SK-N-SH (cell line): ENCODE measurements around the gene PRLH. TPM values are rescaled to one million over a fixed set of nuclear protein-coding genes. Genes with fewer than 3 reads are reported as not detected.

Source experiments
- CTCF ChIA-PET: fragments of 300-600, 350-600 bp; formaldehyde crosslinking; extraction: SDS; loops from one replicate; lab custom pipeline; 2021; lab: Yijun Ruan, JAX
- POLR2A ChIA-PET: fragments of 350-600 bp; sonication (Branson Sonifier 250); formaldehyde crosslinking; extraction: SDS; loops from one replicate; lab custom pipeline; 2020; ENCODE audit warnings: antibody characterized with exemption, inconsistent platforms; lab: Yijun Ruan, JAX
- DNase-seq: peaks from one replicate; pipeline ENCODE4 v3.0.0; 2012
- H2AFZ ChIP-seq: fragments of 200-600 bp; sonication (generic); 2 replicates; pipeline ENCODE4 v1.8.1; 2016; ENCODE audit warnings: antibody characterized with exemption, mild to moderate bottlenecking, low read depth
- H3F3A ChIP-seq: fragments of 200-600 bp; sonication (generic); replicated peaks from 2 replicates; pipeline ENCODE3; 2016; ENCODE audit warnings: antibody characterized with exemption, mild to moderate bottlenecking; ENCODE audit not compliant: insufficient read depth
- H3K27ac ChIP-seq, 2 experiments: fragments of 200-500 bp in 1 of 2; fragments of 200-600 bp in 1 of 2; sonication (Bioruptor generic) in 1 of 2; sonication (generic), shearing (Covaris generic) in 1 of 2; 2 replicates each; pipeline versions ENCODE4 v1.5.1 to v1.6.1; 2014 to 2016; ENCODE audit warnings: low read depth in 2 of 2, inconsistent platforms in 1 of 2, low read length in 1 of 2, mild to moderate bottlenecking in 1 of 2, mixed read lengths in 1 of 2
- H3K27me3 ChIP-seq: fragments of 200-600 bp; sonication (generic), shearing (Covaris generic); 2 replicates; pipeline ENCODE4 v1.6.1; 2016; ENCODE audit warnings: mixed run types; ENCODE audit not compliant: insufficient read depth
- H3K36me3 ChIP-seq, 2 experiments: fragments of 200-500 bp in 1 of 2; fragments of 200-600 bp in 1 of 2; sonication (Bioruptor generic) in 1 of 2; sonication (generic) in 1 of 2; replicated peaks in 1 of 2; 2 replicates each; pipeline versions ENCODE3 to v1.5.1; 2014 to 2016; ENCODE audit warnings: low read length in 1 of 2, mild to moderate bottlenecking in 1 of 2; ENCODE audit not compliant: insufficient read depth in 2 of 2, control insufficient read depth in 1 of 2
- H3K4me1 ChIP-seq, 2 experiments: fragments of 200-500 bp in 1 of 2; fragments of 200-600 bp in 1 of 2; sonication (Bioruptor generic) in 1 of 2; sonication (generic), shearing (Covaris generic) in 1 of 2; 2 replicates each; pipeline versions ENCODE4 v1.5.1 to v1.6.1; 2014 to 2016; ENCODE audit warnings: low read depth in 1 of 2, low read length in 1 of 2, mixed run types in 1 of 2; ENCODE audit not compliant: insufficient read depth in 2 of 2, control insufficient read depth in 1 of 2
- H3K4me2 ChIP-seq: fragments of 200-600 bp; sonication (generic), shearing (Covaris generic); 2 replicates; pipeline ENCODE4 v1.6.1; 2017; ENCODE audit warnings: mixed run types
- H3K4me3 ChIP-seq, 2 experiments: fragments of 200-500 bp in 1 of 2; fragments of 200-600 bp in 1 of 2; sonication (Bioruptor generic) in 1 of 2; sonication (generic), shearing (Covaris generic) in 1 of 2; 2 replicates each; pipeline versions ENCODE4 v1.5.1 to v1.8.1; 2014 to 2016; ENCODE audit warnings: low read depth in 2 of 2, inconsistent platforms in 1 of 2, low read length in 1 of 2, mild to moderate bottlenecking in 1 of 2, mixed read lengths in 1 of 2, moderate library complexity in 1 of 2
- H3K79me2 ChIP-seq: fragments of 200-600 bp; sonication (generic); 2 replicates; pipeline ENCODE4 v1.8.1; 2017; ENCODE audit warnings: mild to moderate bottlenecking; ENCODE audit not compliant: insufficient read depth
- H3K9ac ChIP-seq: fragments of 200-600 bp; sonication (generic); 2 replicates; pipeline ENCODE4 v1.6.1; 2017; ENCODE audit warnings: mixed run types
- H3K9me2 ChIP-seq: fragments of 200-600 bp; sonication (generic); 2 replicates; pipeline ENCODE4 v1.6.1; 2017; ENCODE audit warnings: mixed run types
- H3K9me3 ChIP-seq: fragments of 200-600 bp; sonication (generic); 2 replicates; pipeline ENCODE4 v1.6.1; 2017; ENCODE audit warnings: mixed run types, mild to moderate bottlenecking, moderate library complexity
- H4K20me1 ChIP-seq: fragments of 200-600 bp; sonication (generic); 2 replicates; pipeline ENCODE4 v1.6.1; 2017; ENCODE audit warnings: mild to moderate bottlenecking, mixed run types; ENCODE audit not compliant: insufficient read depth
- EP300 ChIP-seq, 2 experiments: IDR thresholded peaks; 2 replicates each; pipeline versions ENCODE4 v1.4.0 to v1.6.1; 2012; ENCODE audit warnings: borderline replicate concordance in 1 of 2, low read depth in 1 of 2, low read length in 1 of 2
- FOXM1 ChIP-seq: IDR thresholded peaks from 2 replicates; pipeline ENCODE4 v1.4.0; 2012; ENCODE audit warnings: low read depth, mild to moderate bottlenecking
- GABPA ChIP-seq: IDR thresholded peaks from 2 replicates; pipeline ENCODE4 v1.4.0; 2012; ENCODE audit warnings: low read depth, mild to moderate bottlenecking
- GATA2 ChIP-seq: sonication (generic); formaldehyde crosslinking; IDR thresholded peaks from 2 replicates; pipeline ENCODE4 v1.5.0; 2020; ENCODE audit warnings: mild to moderate bottlenecking, missing genetic modification reagents
- JUND ChIP-seq: IDR thresholded peaks from 2 replicates; pipeline ENCODE4 v1.4.0; 2012
- MEF2A ChIP-seq: IDR thresholded peaks from 2 replicates; pipeline ENCODE4 v1.4.0; 2012; ENCODE audit warnings: low read depth, borderline replicate concordance
- MXI1 ChIP-seq: IDR thresholded peaks from 2 replicates; pipeline ENCODE4 v1.6.1; 2012; ENCODE audit warnings: mild to moderate bottlenecking, low read depth, low read length, improper control_type of control experiment
- POLR2AphosphoS5 ChIP-seq: IDR thresholded peaks from 2 replicates; pipeline ENCODE4 v1.6.1; 2012; ENCODE audit warnings: low read depth, low read length
- RAD21 ChIP-seq: IDR thresholded peaks from 2 replicates; pipeline ENCODE4 v1.6.1; 2012; ENCODE audit warnings: mild to moderate bottlenecking, low read length
- RCOR1 ChIP-seq: fragments of 150-350 bp; IDR thresholded peaks from 2 replicates; pipeline ENCODE4 v1.6.1; 2017; ENCODE audit warnings: antibody characterized with exemption, low read length
- REST ChIP-seq: IDR thresholded peaks from 2 replicates; pipeline ENCODE4 v1.6.1; 2012; ENCODE audit warnings: mild to moderate bottlenecking, low read depth, low read length, moderate library complexity
- RFX5 ChIP-seq: IDR thresholded peaks from 2 replicates; pipeline ENCODE4 v1.6.1; 2012; ENCODE audit warnings: mild to moderate bottlenecking, improper control_type of control experiment, low read length
- RXRA ChIP-seq: IDR thresholded peaks from 2 replicates; pipeline ENCODE4 v1.4.0; 2012; ENCODE audit warnings: low read depth, mild to moderate bottlenecking, borderline replicate concordance
- SMC3 ChIP-seq: IDR thresholded peaks from 2 replicates; pipeline ENCODE4 v1.6.1; 2012; ENCODE audit warnings: low read depth, low read length, improper control_type of control experiment
- TEAD4 ChIP-seq: IDR thresholded peaks from 2 replicates; pipeline ENCODE4 v1.4.0; 2012; ENCODE audit warnings: mild to moderate bottlenecking, borderline replicate concordance; ENCODE audit not compliant: insufficient read depth
- YY1 ChIP-seq: IDR thresholded peaks from 2 replicates; pipeline ENCODE4 v1.4.0; 2012; ENCODE audit warnings: low read depth, mild to moderate bottlenecking
- WGBS: methylation state at CpG from one replicate; pipeline ENCODE4 v1.1.6; 2017; ENCODE audit warnings: low lambda C conversion rate; 5-methylcytosine and 5-hydroxymethylcytosine counted together
- polyA plus RNA-seq, 3 experiments: library from polyadenylated mRNA; depleted of rRNA; stranded (reverse); fragments of >200 nt; gene quantifications; 2 replicates each; pipeline ENCODE4 v1.2.3, GENCODE V29; 2012
- TF ChIP-seq, protein P1 (sequence below): fragments of 150-350 bp; IDR thresholded peaks from 2 replicates; pipeline ENCODE4 v1.6.1; 2017; ENCODE audit warnings: antibody characterized with exemption, low read length, low read depth, borderline replicate concordance
- TF ChIP-seq, protein P2 (sequence below): IDR thresholded peaks from 2 replicates; pipeline ENCODE4 v1.4.0; 2012; ENCODE audit warnings: low read depth
- TF ChIP-seq, protein P3 (sequence below): IDR thresholded peaks from 2 replicates; pipeline ENCODE4 v1.4.0; 2012; ENCODE audit warnings: low read depth, borderline replicate concordance
- TF ChIP-seq, protein P4 (sequence below): fragments of 150-350 bp; IDR thresholded peaks from 2 replicates; pipeline ENCODE4 v1.6.1; 2016; ENCODE audit warnings: mild to moderate bottlenecking, low read depth, low read length

Gene PRLH
- polyA plus RNA-seq, 1 of the 3 experiments (the other 2 are of a cell fraction) = not detected

- no peaks in the 10 kb centered on the region for H3K9me3 ChIP-seq
- no peak for TF ChIP-seq REST
- no peak for TF ChIP-seq RAD21
- TF ChIP-seq, protein P1, sequence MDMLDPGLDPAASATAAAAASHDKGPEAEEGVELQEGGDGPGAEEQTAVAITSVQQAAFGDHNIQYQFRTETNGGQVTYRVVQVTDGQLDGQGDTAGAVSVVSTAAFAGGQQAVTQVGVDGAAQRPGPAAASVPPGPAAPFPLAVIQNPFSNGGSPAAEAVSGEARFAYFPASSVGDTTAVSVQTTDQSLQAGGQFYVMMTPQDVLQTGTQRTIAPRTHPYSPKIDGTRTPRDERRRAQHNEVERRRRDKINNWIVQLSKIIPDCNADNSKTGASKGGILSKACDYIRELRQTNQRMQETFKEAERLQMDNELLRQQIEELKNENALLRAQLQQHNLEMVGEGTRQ = no peak
- no peak for TF ChIP-seq RFX5
- no peak for TF ChIP-seq GABPA
- TF ChIP-seq SMC3 = no peak
- TF ChIP-seq YY1 = no peak
- no peak for TF ChIP-seq RXRA
- TF ChIP-seq, protein P2, sequence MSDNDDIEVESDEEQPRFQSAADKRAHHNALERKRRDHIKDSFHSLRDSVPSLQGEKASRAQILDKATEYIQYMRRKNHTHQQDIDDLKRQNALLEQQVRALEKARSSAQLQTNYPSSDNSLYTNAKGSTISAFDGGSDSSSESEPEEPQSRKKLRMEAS = no peak
- TF ChIP-seq, all 33 proteins: peak for 0
- no peak overlapping the region for H3K4me3 ChIP-seq
- H3K27ac ChIP-seq = no peak overlapping the region
- peaks cover 4% of the 10 kb centered on the region for H3F3A ChIP-seq
- H3K4me1 ChIP-seq = peaks cover 0 to 4% of the 10 kb centered on the region in 2 experiments; a peak in 1 of 4 replicates
- no peaks in the 10 kb centered on the region for H3K9me2 ChIP-seq
- no peak for DNase-seq
- no peaks in the 10 kb centered on the region for H3K27me3 ChIP-seq
- H3K36me3 ChIP-seq = peaks cover 12 to 88% of the 10 kb centered on the region in 2 experiments
- ChIA-PET CTCF (interaction anchor here (1.4 to 4.2 kb wide), 4 partner anchors 18 to 243 kb away, joined by 3 to 26 read pairs (median 14); no protein-coding TSS in a partner anchor), POLR2A (no interaction called here)
- peaks cover 4% of the 10 kb centered on the region; the same call in 1 of the 2 replicates for H3K79me2 ChIP-seq
- no peak overlapping the region for H2AFZ ChIP-seq
- no peak overlapping the region for H3K9ac ChIP-seq
- H4K20me1 ChIP-seq = no peaks in the 10 kb centered on the region
- 95% methylated on average over 6 of the region's 12 CpGs for WGBS
- no peak overlapping the region for H3K4me2 ChIP-seq
Measured at GRCh38 chr2:237530472-237531433, 35.6 kb upstream of the PRLH start.

DNA sequence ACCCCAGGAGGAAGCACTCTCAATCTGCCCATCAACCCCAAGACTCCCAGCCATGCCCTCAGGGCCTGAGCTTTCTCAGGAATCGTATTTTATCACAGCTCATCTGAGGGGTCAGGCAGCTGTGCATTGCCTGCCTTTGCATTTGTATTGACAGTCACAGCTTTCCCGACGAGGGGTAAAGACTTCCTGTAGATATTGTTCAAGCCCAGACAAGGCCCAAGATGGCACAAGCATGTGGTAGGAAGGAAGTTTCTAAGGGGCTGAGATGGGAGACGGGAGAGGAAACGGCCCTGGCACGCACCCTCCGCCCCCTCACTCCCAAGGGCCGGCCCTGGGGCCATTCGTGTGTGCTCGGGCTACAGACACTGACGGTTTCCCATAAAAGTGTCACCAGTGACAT lies 34.2 kb upstream of the PRLH start:
- Histone ChIP-seq H3K27me3 (no peaks in the 10 kb centered on the region), H3K9ac (no peak overlapping the region), H3K36me3 (peaks cover 7 to 76% of the 10 kb centered on the region in 2 experiments), H3K4me3 (no peak overlapping the region), H3K4me1 (peaks cover 0 to 4% of the 10 kb centered on the region in 2 experiments; a peak in 1 of 4 replicates), H3K4me2 (no peak overlapping the region), H3K27ac (no peak overlapping the region), H3K79me2 (peaks cover 4% of the 10 kb centered on the region; the same call in 1 of the 2 replicates), H4K20me1 (no peaks in the 10 kb centered on the region), H3K9me3 (no peaks in the 10 kb centered on the region), H2AFZ (no peak overlapping the region), H3F3A (peaks cover 1% of the 10 kb centered on the region), H3K9me2 (no peaks in the 10 kb centered on the region)
- WGBS = 87% methylated on average over 11 of the region's 11 CpGs
- CTCF ChIA-PET = interaction anchor here (1.4 to 4.2 kb wide), 5 partner anchors 16 to 242 kb away, joined by 3 to 26 read pairs (median 4); no protein-coding TSS in a partner anchor
- POLR2A ChIA-PET = no interaction called here
- DNase-seq = no peak
- TF ChIP-seq RAD21 (no peak), GATA2 (CRISPR knock-in tag) (no peak), EP300 (IDR thresholded peaks at IDR 0.05; ENCODE audit: borderline replicate concordance in 1 of 2, low read depth in 1 of 2, low read length in 1 of 2) (no peak), FOXM1 (no peak), JUND (no peak), RFX5 (no peak), YY1 (no peak), MXI1 (no peak), TEAD4 (no peak), RCOR1 (no peak), MEF2A (no peak), POLR2AphosphoS5 (no peak)
- TF ChIP-seq, protein P3, sequence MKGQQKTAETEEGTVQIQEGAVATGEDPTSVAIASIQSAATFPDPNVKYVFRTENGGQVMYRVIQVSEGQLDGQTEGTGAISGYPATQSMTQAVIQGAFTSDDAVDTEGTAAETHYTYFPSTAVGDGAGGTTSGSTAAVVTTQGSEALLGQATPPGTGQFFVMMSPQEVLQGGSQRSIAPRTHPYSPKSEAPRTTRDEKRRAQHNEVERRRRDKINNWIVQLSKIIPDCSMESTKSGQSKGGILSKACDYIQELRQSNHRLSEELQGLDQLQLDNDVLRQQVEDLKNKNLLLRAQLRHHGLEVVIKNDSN = no peak
- TF ChIP-seq, protein P4, sequence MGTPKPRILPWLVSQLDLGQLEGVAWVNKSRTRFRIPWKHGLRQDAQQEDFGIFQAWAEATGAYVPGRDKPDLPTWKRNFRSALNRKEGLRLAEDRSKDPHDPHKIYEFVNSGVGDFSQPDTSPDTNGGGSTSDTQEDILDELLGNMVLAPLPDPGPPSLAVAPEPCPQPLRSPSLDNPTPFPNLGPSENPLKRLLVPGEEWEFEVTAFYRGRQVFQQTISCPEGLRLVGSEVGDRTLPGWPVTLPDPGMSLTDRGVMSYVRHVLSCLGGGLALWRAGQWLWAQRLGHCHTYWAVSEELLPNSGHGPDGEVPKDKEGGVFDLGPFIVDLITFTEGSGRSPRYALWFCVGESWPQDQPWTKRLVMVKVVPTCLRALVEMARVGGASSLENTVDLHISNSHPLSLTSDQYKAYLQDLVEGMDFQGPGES = no peak
